GM12878 (cell line): ENCODE data around the gene ASB8. TPM values are rescaled to one million over a fixed set of nuclear protein-coding genes. Genes with fewer than 3 reads are reported as not detected.

Experiments used
- ATAC-seq: fragments of 200-7000 bp; cut with Tn5 transposase; 3 replicates; pipeline ENCODE4 v1.9.1; 2020; ENCODE audit warnings: mild to moderate bottlenecking, moderate library complexity
- BruUV-seq: library from RNA; stranded (reverse); fragments of 400-500 nt; replicated peaks from 2 replicates; lab custom pipeline; 2021; lab: Mats Ljungman, UMichigan
- CTCF ChIA-PET: fragments of 300-600 bp; sonication (Branson Sonifier 250); formaldehyde crosslinking; extraction: SDS; loops from one replicate; lab custom pipeline; 2021; ENCODE audit warnings: inconsistent platforms; lab: Yijun Ruan, JAX
- POLR2A ChIA-PET: fragments of 350-600 bp; formaldehyde crosslinking; extraction: SDS; loops from one replicate; lab custom pipeline; 2021; ENCODE audit warnings: inconsistent platforms; lab: Charles Lee
- RAD21 ChIA-PET: fragments of 300-600 bp; sonication (Branson Sonifier 250); formaldehyde crosslinking; loops from one replicate; lab custom pipeline; 2023; ENCODE audit warnings: antibody characterized with exemption; ENCODE audit not compliant: unreplicated experiment; lab: Charles Lee
- SMC1A ChIA-PET: fragments of 300-600 bp; sonication (Branson Sonifier 250); formaldehyde crosslinking; loops from one replicate; lab custom pipeline; 2023; ENCODE audit not compliant: unreplicated experiment, uncharacterized antibody; lab: Charles Lee
- DNase-seq: peaks from one replicate; pipeline ENCODE4 v3.0.0-alpha.2; 2011; ENCODE audit warnings: low read depth, low spot score
- FAIRE-seq: peaks from 3 replicates; lab custom pipeline; 2011; peaks lifted over from hg19 to GRCh38; lab: Jason Lieb, UNC
- H2AFZ ChIP-seq: 2 replicates; pipeline ENCODE4 v1.6.0; 2011; ENCODE audit warnings: low read depth, low read length, control low read depth; ENCODE audit not compliant: control insufficient read depth
- H3K27ac ChIP-seq: 2 replicates; pipeline ENCODE4 v1.5.1; 2011; ENCODE audit warnings: control low read depth; ENCODE audit not compliant: control insufficient read depth, insufficient read depth
- H3K27me3 ChIP-seq, 2 experiments: replicated peaks in 1 of 2; 2 replicates each; pipeline versions ENCODE4 v1.6.0 to v1.6.1; 2011; ENCODE audit warnings: low read length in 1 of 2; ENCODE audit not compliant: control insufficient read depth in 2 of 2, insufficient read depth in 2 of 2
- H3K36me3 ChIP-seq, 2 experiments: 2 replicates each; pipeline ENCODE4 v1.5.1; 2011; ENCODE audit warnings: low read length in 1 of 2; ENCODE audit not compliant: control insufficient read depth in 2 of 2, insufficient read depth in 2 of 2
- H3K4me1 ChIP-seq: 2 replicates; pipeline ENCODE4 v1.6.1; 2011; ENCODE audit warnings: mild to moderate bottlenecking, low read length, moderate library complexity, mixed read lengths; ENCODE audit not compliant: control insufficient read depth, insufficient read depth
- H3K4me2 ChIP-seq: 2 replicates; pipeline ENCODE4 v1.6.0; 2011; ENCODE audit warnings: control low read depth; ENCODE audit not compliant: control insufficient read depth, insufficient read depth
- H3K4me3 ChIP-seq: fragments of 200-600 bp; sonication (generic); 2 replicates; pipeline ENCODE4 v1.5.1; 2016
- H3K79me2 ChIP-seq: 2 replicates; pipeline ENCODE4 v1.6.0; 2011; ENCODE audit warnings: low read length; ENCODE audit not compliant: control insufficient read depth, insufficient read depth
- H3K9ac ChIP-seq: 2 replicates; pipeline ENCODE4 v1.8.0; 2011; ENCODE audit warnings: low read length, control low read depth, mixed read lengths; ENCODE audit not compliant: control insufficient read depth, insufficient read depth
- H3K9me3 ChIP-seq: replicated peaks from 3 replicates; pipeline ENCODE4 v1.5.1; 2011; ENCODE audit warnings: mild to moderate bottlenecking, low read length; ENCODE audit not compliant: control insufficient read depth, insufficient read depth
- H4K20me1 ChIP-seq: 2 replicates; pipeline ENCODE4 v1.6.0; 2011; ENCODE audit not compliant: control insufficient read depth, insufficient read depth
- GATAD2B ChIP-seq: fragments of 450-650 bp; conservative IDR thresholded peaks from 2 replicates; pipeline ENCODE4 v1.6.1; 2017; ENCODE audit warnings: low read depth, mild to moderate bottlenecking, moderate library complexity
- HDAC2 ChIP-seq: fragments of 200-600 bp; sonication (generic); IDR thresholded peaks from 2 replicates; pipeline ENCODE4 v1.6.1; 2017
- KLF5 ChIP-seq: fragments of 450-650 bp; IDR thresholded peaks from 2 replicates; pipeline ENCODE4 v1.6.1; 2014; ENCODE audit warnings: mild to moderate bottlenecking; ENCODE audit not compliant: partially characterized antibody
- MLLT1 ChIP-seq: fragments of 450-650 bp; IDR thresholded peaks from 2 replicates; pipeline ENCODE4 v1.6.1; 2016; ENCODE audit warnings: mild to moderate bottlenecking
- MTA3 ChIP-seq: IDR thresholded peaks from 2 replicates; pipeline ENCODE4 v1.6.1; 2012; ENCODE audit warnings: low read length, inconsistent platforms, borderline replicate concordance
- POLR2A ChIP-seq: IDR thresholded peaks from 2 replicates; pipeline ENCODE4 v1.6.1; 2011; ENCODE audit warnings: low read depth, mild to moderate bottlenecking, low read length
- SIN3A ChIP-seq: IDR thresholded peaks from 2 replicates; pipeline ENCODE4 v1.6.1; 2012; ENCODE audit warnings: low read depth, low read length, improper control_type of control experiment
- USF2 ChIP-seq: IDR thresholded peaks from 2 replicates; pipeline ENCODE4 v1.6.1; 2011; ENCODE audit warnings: low read depth, low read length, improper control_type of control experiment, borderline replicate concordance
- WRNIP1 ChIP-seq: IDR thresholded peaks from 2 replicates; pipeline ENCODE4 v1.6.1; 2011; ENCODE audit warnings: low read depth, low read length, improper control_type of control experiment, borderline replicate concordance
- YY1 ChIP-seq: IDR thresholded peaks from 2 replicates; pipeline ENCODE4 v1.6.1; 2011; ENCODE audit warnings: low read depth, mild to moderate bottlenecking, low read length
- ZNF217 ChIP-seq: fragments of 450-650 bp; IDR thresholded peaks from 2 replicates; pipeline ENCODE4 v1.6.1; 2017; ENCODE audit warnings: antibody characterized with exemption, mild to moderate bottlenecking
- ZSCAN29 ChIP-seq: fragments of 450-650 bp; IDR thresholded peaks from 2 replicates; pipeline ENCODE4 v1.6.1; 2017; ENCODE audit warnings: mild to moderate bottlenecking, moderate library complexity
- ZZZ3 ChIP-seq: IDR thresholded peaks from 2 replicates; pipeline ENCODE4 v1.6.1; 2011; ENCODE audit warnings: low read depth; ENCODE audit not compliant: control insufficient read depth, insufficient read length
- WGBS: methylation state at CpG from one replicate; pipeline ENCODE4 v1.1.6; 2016; ENCODE audit warnings: low lambda C conversion rate; ENCODE audit not compliant: insufficient replicate concordance, insufficient coverage; ENCODE audit errors: missing lambda C conversion rate; 5-methylcytosine and 5-hydroxymethylcytosine counted together
- in situ Hi-C: fragments of 300-500 bp; cut with MboI; formaldehyde crosslinking; loops from 9 replicates; pipeline ENCODE4 v1.14.3; 2018; ENCODE audit warnings: mixed read lengths
- intact Hi-C: fragments of 100-400 bp; cut with micrococcal nuclease; formaldehyde crosslinking; loops from one replicate; pipeline ENCODE4 v1.14.2; 2022; ENCODE audit not compliant: unreplicated experiment
- polyA plus RNA-seq, 11 experiments: library from polyadenylated mRNA; depleted of rRNA in 4 of 11; unstranded in 6 of 11; stranded (reverse) in 5 of 11; fragments of >200 nt; fragmentation: Nextera tagmentation in 4 of 11; fragmentation: Illumina TruSeq in 1 of 11; extraction: Ambion mirVana in 4 of 11; extraction: Trizol in 1 of 11; gene quantifications; 1 replicate in 1 of 11; 2 replicates in 10 of 11; pipeline versions ENCODE4 v1.2.1 to v1.2.3, GENCODE V29; 2011 to 2016; ENCODE audit warnings: inconsistent platforms in 2 of 11, missing spikeins in 2 of 11, low read depth in 1 of 11
- total RNA-seq, 4 experiments: library from RNA; depleted of rRNA in 3 of 4; stranded (reverse); fragments of >200 nt in 3 of 4; fragmentation: Illumina TruSeq in 1 of 4; extraction: Trizol in 1 of 4; gene quantifications; 2 replicates each; pipeline versions ENCODE4 v1.2.1 to v1.2.3, GENCODE V29; 2013 to 2021
- TF ChIP-seq, protein P1 (sequence below): IDR thresholded peaks from 2 replicates; pipeline ENCODE4 v1.6.1; 2011; ENCODE audit warnings: borderline replicate concordance, low read depth, mild to moderate bottlenecking, moderate library complexity, low read length; ENCODE audit not compliant: insufficient read depth, poor library complexity, severe bottlenecking
- TF ChIP-seq, protein P2 (sequence below): fragments of 450-650 bp; formaldehyde crosslinking; IDR thresholded peaks from 2 replicates; pipeline ENCODE4 v1.4.0; 2022; ENCODE audit warnings: mild to moderate bottlenecking, moderate library complexity

ASB8 gene
- total and polyA plus RNA-seq, 10 of the 15 experiments (the other 5 are each of a cell fraction or from before 2014, with no cell fraction given), result 23.7 to 48.0 (median 29.1) TPM

GRCh38 chr12:48198985-48199384 is 41.7 kb upstream of the ASB8 start:
- H4K20me1 ChIP-seq, result no peaks in the 10 kb centered on the region
- peak overlapping the region; percentile 100; the same call in 1 of the 2 replicates for H2AFZ ChIP-seq
- H3K9me3 ChIP-seq, result peaks cover 1% of the 10 kb centered on the region; the same call in 1 of the 3 replicates
- no peak for FAIRE-seq
- no peak for ATAC-seq
- 0 out of 2 replicates have a peak, but pooled peaks cover 3% of the 10 kb centered on the region for H3K4me1 ChIP-seq
- H3K9ac ChIP-seq, result peak overlapping the region; percentile 100
- no peaks in the 10 kb centered on the region for H3K27me3 ChIP-seq
- SMC1A ChIA-PET, result interaction anchor here (0.6 to 1.9 kb wide), 8 partner anchors 9 to 554 kb away, joined by 3 to 9 read pairs (median 3); no protein-coding TSS in a partner anchor
- POLR2A ChIA-PET, result interaction anchor here (0.5 to 1.7 kb wide), 4 partner anchors 42 to 1925 kb away, joined by 3 to 8 read pairs (median 4); partner anchors contain the start of genes ASB8 and SENP1
- H3K4me3 ChIP-seq, result peak overlapping the region; percentile 86
- no TSS peak for BruUV-seq
- H3K79me2 ChIP-seq, result peaks cover 13% of the 10 kb centered on the region
- WGBS, result 81% methylated on average over 10 of the region's 10 CpGs
- RAD21 ChIA-PET, result interaction anchor here (1.4 to 2.0 kb wide), 3 partner anchors 9 to 294 kb away, joined by 4 to 8 read pairs (median 5); partner anchors contain the start of genes SENP1 and VDR
- in situ Hi-C loops (no loop called here), intact Hi-C loops (loop anchor here (10.0 kb wide), 1 partner anchor 156 kb away; the partner anchor contains the start of gene ZNF641)
- no peak for DNase-seq
- CTCF ChIA-PET, result interaction anchor here (0.5 to 3.4 kb wide), 12 partner anchors 10 to 509 kb away, joined by 3 to 28 read pairs (median 6); no protein-coding TSS in a partner anchor
- H3K27ac ChIP-seq, result peak overlapping the region; percentile 99
- H3K4me2 ChIP-seq, result peak overlapping the region; percentile 91
- H3K36me3 ChIP-seq, result no peaks in the 10 kb centered on the region
- no peak for TF ChIP-seq HDAC2
- TF ChIP-seq YY1, result no peak
- TF ChIP-seq MTA3, result no peak
- no peak for TF ChIP-seq POLR2A
- no peak for TF ChIP-seq SIN3A
- TF ChIP-seq ZZZ3, result no peak
- TF ChIP-seq, protein P1, sequence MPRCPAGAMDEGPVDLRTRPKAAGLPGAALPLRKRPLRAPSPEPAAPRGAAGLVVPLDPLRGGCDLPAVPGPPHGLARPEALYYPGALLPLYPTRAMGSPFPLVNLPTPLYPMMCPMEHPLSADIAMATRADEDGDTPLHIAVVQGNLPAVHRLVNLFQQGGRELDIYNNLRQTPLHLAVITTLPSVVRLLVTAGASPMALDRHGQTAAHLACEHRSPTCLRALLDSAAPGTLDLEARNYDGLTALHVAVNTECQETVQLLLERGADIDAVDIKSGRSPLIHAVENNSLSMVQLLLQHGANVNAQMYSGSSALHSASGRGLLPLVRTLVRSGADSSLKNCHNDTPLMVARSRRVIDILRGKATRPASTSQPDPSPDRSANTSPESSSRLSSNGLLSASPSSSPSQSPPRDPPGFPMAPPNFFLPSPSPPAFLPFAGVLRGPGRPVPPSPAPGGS, result no peak
- TF ChIP-seq USF2, result no peak
- no peak for TF ChIP-seq KLF5
- TF ChIP-seq, protein P2, sequence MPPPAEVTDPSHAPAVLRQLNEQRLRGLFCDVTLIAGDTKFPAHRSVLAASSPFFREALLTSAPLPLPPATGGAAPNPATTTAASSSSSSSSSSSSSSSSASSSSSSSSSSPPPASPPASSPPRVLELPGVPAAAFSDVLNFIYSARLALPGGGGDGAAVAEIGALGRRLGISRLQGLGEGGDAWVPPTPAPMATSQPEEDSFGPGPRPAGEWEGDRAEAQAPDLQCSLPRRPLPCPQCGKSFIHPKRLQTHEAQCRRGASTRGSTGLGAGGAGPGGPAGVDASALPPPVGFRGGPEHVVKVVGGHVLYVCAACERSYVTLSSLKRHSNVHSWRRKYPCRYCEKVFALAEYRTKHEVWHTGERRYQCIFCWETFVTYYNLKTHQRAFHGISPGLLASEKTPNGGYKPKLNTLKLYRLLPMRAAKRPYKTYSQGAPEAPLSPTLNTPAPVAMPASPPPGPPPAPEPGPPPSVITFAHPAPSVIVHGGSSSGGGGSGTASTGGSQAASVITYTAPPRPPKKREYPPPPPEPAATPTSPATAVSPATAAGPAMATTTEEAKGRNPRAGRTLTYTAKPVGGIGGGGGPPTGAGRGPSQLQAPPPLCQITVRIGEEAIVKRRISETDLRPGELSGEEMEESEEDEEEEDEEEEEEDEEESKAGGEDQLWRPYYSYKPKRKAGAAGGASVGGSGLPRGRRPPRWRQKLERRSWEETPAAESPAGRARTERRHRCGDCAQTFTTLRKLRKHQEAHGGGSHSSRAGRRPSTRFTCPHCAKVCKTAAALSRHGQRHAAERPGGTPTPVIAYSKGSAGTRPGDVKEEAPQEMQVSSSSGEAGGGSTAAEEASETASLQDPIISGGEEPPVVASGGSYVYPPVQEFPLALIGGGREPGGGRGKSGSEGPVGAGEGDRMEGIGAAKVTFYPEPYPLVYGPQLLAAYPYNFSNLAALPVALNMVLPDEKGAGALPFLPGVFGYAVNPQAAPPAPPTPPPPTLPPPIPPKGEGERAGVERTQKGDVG, result no peak
- no peak for TF ChIP-seq GATAD2B
- no peak for TF ChIP-seq ZNF217
- TF ChIP-seq WRNIP1, result no peak
- TF ChIP-seq MLLT1, result no peak
- TF ChIP-seq ZSCAN29, result no peak
